A549 treated with Mapracorat at 1 μM for 4 hours (cell line): Measurements from ENCODE around the gene COLGALT1. TPM values are rescaled to one million over a fixed set of nuclear protein-coding genes. Genes with fewer than 3 reads are reported as not detected.

ENCODE experiments used
- total RNA-seq: library from RNA; stranded (reverse); fragments of 200-300 nt; extraction: Qiagen RNA extraction; gene quantifications from 5 replicates; pipeline ENCODE4 v1.2.3, GENCODE V29; 2022

Gene COLGALT1
- total RNA-seq = 55.3 to 75.3 TPM (median 70.2 TPM) in 5 replicates

GRCh38 chr19:17555480-17555928, at the start of gene COLGALT1:
Gene COLGALT1 (plus strand): TSS chr19:17555649. CDS start chr19:17555714, 65 bp downstream.

Other genes starting within 250 kb of the COLGALT1 start
- 56.1 to 87.4 TPM (median 83.9 TPM) in 5 replicates for gene MRPL34, start 249.8 kb upstream of the COLGALT1 start, total RNA-seq
- 49.5 to 59.2 TPM (median 55.7 TPM) in 5 replicates for gene DDA1, start 246.1 kb upstream of the COLGALT1 start, total RNA-seq
- 1.9 to 4.1 TPM (median 3.4 TPM) in 5 replicates for gene ANO8, start 220.8 kb upstream of the COLGALT1 start, total RNA-seq
- gene GTPBP3, start 218.1 kb upstream of the COLGALT1 start, total RNA-seq = 14.4 to 22.1 TPM (median 20.2 TPM) in 5 replicates
- gene PLVAP, start 178.3 kb upstream of the COLGALT1 start, total RNA-seq = not detected in 5 replicates
- not detected in 5 replicates for gene CCDC194, start 161.5 kb upstream of the COLGALT1 start, total RNA-seq
- gene BST2, start 150.0 kb upstream of the COLGALT1 start, total RNA-seq = 0.13 to 0.24 TPM in 2 of 5 replicates, not detected in the others
- gene MVB12A, start 135.6 kb upstream of the COLGALT1 start, total RNA-seq = 27.7 to 42.0 TPM (median 41.3 TPM) in 5 replicates
- gene TMEM221, start 107.0 kb upstream of the COLGALT1 start, total RNA-seq = 0.32 to 0.85 TPM (median 0.83 TPM) in 5 replicates
- not detected in 5 replicates for gene NXNL1, start 94.7 kb upstream of the COLGALT1 start, total RNA-seq
- gene SLC27A1, start 85.1 kb upstream of the COLGALT1 start, total RNA-seq = 2.5 to 3.0 TPM (median 2.5 TPM) in 5 replicates
- 46.6 to 76.0 TPM (median 72.5 TPM) in 5 replicates for gene PGLS, start 44.0 kb upstream of the COLGALT1 start, total RNA-seq
- 1.3 to 2.0 TPM (median 1.7 TPM) in 5 replicates for gene UNC13A, start 132.7 kb downstream of the COLGALT1 start, total RNA-seq
- 21.2 to 37.0 TPM (median 31.1 TPM) in 5 replicates for gene MAP1S, start 163.8 kb downstream of the COLGALT1 start, total RNA-seq
- gene FCHO1, start 195.8 kb downstream of the COLGALT1 start, total RNA-seq = 17.7 to 21.9 TPM (median 17.9 TPM) in 5 replicates
- 3.6 to 4.9 TPM (median 4.3 TPM) in 5 replicates for gene B3GNT3, start 239.5 kb downstream of the COLGALT1 start, total RNA-seq